LNCAP (cell line): ENCODE measurements around the gene ADAMTSL5.

Source experiments
- TF ChIP-seq, protein P1 (sequence below): fragments of 450-650 bp; IDR thresholded peaks from 2 replicates; pipeline ENCODE4 v1.5.1; 2017; ENCODE audit warnings: mild to moderate bottlenecking

ADAMTSL5 gene

GRCh38 chr19:1460033-1460995 is 52.5 kb downstream of the ADAMTSL5 start:
- TF ChIP-seq, protein P1, sequence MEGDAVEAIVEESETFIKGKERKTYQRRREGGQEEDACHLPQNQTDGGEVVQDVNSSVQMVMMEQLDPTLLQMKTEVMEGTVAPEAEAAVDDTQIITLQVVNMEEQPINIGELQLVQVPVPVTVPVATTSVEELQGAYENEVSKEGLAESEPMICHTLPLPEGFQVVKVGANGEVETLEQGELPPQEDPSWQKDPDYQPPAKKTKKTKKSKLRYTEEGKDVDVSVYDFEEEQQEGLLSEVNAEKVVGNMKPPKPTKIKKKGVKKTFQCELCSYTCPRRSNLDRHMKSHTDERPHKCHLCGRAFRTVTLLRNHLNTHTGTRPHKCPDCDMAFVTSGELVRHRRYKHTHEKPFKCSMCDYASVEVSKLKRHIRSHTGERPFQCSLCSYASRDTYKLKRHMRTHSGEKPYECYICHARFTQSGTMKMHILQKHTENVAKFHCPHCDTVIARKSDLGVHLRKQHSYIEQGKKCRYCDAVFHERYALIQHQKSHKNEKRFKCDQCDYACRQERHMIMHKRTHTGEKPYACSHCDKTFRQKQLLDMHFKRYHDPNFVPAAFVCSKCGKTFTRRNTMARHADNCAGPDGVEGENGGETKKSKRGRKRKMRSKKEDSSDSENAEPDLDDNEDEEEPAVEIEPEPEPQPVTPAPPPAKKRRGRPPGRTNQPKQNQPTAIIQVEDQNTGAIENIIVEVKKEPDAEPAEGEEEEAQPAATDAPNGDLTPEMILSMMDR, result no peak

DNA sequence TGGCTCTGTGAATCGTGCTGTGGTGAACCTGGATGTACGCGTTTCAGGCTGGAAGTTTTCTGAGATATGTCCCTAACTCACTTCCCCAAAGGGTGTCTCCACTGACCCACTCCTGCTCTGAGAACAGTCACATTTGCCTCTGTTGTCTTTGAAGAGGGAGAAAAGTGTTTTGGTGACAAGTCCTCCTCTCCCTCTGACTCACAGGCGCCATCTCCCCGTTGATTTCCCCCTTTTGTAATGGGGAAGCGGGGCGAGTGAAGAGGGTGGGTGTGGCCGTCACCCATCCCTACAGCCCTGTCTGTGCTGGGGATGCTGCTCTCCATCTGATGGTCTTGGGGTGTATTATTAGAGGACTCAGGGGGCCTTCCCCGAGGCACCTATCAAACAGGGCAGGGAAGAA is 53.3 kb downstream of the ADAMTSL5 start:
- TF ChIP-seq, protein P1, result no peak

DNA sequence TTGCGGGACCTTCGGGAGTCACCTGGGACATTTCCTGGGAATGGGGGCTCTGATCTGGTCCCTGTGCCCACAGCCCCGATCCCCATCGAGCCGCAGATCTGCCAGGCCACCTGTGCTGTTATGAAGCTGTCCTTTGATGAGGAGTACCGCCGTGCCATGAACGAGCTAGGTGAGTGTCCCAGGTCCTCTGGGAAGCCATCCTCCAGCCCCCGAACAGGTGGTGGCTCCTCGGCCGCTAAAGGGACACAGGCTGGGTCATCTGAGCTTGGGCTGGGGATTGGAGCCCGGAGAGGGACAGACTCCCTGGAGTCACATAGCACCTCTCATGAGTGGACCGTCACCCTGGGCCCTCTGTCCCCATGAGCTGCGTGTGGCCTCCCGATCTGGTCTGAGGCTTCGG is 54.9 kb downstream of the ADAMTSL5 start:
- TF ChIP-seq, protein P1, result no peak

- TF ChIP-seq, protein P1, result no peak
These were observed 55.6 kb downstream of the ADAMTSL5 start for GRCh38 chr19:1457031-1457739.

GRCh38 chr19:1456121-1456900 is 56.5 kb downstream of the ADAMTSL5 start:
- TF ChIP-seq, protein P1, result no peak

GRCh38 chr19:1455336-1456120 is 57.3 kb downstream of the ADAMTSL5 start:
- TF ChIP-seq, protein P1, result no peak
